ENCODE data around the gene COL3A1. TPM values are rescaled to one million over a fixed set of nuclear protein-coding genes. Genes with fewer than 3 reads are reported as not detected.

Gene COL3A1
- total and polyA plus RNA-seq, 9 of the 15 experiments (the other 6 are each of a cell fraction or from before 2014, with no cell fraction given): 0.01 to 0.71 (median 0.07) TPM; not detected in 2

DNA sequence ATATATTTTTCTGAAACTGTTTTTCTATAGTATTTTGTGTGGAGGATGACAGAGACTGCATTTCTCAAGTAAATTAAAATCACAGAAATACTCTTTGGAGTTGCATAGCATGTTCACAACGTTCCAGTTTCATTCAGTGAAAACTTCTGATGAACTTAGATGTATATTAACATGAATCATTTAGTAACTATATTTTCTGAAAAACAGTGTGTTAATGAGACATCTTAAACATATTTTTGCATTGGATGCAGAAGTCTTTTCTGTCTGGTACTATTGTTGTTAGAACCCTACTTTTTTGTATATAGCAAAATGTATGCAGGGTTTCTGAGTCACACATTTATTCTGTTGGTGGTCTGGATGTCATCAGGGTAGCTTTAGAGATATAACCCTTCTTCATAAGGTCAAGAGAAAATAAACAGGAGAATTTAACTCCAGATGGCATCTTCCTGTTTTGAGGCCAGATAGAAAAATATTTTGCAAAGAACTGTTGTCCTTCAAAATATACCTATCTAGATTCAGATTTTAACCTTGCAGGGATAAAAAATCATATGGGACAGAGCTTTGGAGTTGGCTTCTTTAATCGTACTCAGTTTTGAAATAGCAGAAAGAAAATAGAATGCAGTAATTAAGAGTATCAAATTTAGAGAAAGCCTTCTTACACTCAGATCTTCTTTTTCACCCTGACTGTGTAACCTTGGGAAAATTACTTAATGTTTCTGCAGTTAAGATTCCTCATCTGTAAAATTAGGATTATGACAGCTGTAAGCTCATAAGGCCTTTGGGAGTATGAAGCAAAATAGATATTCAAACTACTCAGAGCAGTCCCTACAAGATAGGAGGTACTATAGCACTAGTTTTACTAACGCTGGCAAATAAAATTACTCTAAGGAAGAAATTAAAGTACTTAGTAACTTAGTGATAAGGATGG lies 5.3 kb downstream of the COL3A1 start:
- no peak overlapping the region for H3K27ac ChIP-seq (ENCODE audit: extremely low read depth, low read depth, low read length)
- intact Hi-C loops (cut with micrococcal nuclease) (loop anchor here (10.0 kb wide), 1 partner anchor 455 kb away; no protein-coding TSS in a partner anchor), in situ Hi-C loops (cut with MboI) (no loop called here)
- DNase-seq (ENCODE audit: extremely low read depth in 1 of 4, low spot score in 3 of 4): no peak
- ChIA-PET POLR2A (no interaction called here), CTCF (ENCODE audit: low intra/inter-chr PET ratio) (interaction anchor here (0.6 kb wide), 1 partner anchor 21 kb away, joined by 6 read pairs; no protein-coding TSS in a partner anchor)
- no peak for FAIRE-seq
- no peaks in the 10 kb centered on the region for H3K27me3 ChIP-seq (ENCODE audit: control insufficient read depth in 2 of 2, insufficient read depth in 2 of 2, low read length in 2 of 2)
- ATAC-seq: no peak
- H3K9me1 ChIP-seq (ENCODE audit: control insufficient read depth, insufficient read depth, low read length): no peaks in the 10 kb centered on the region
- BruUV-seq (replicated peaks): no TSS peak
- no peak overlapping the region for H3K9ac ChIP-seq (ENCODE audit: insufficient read depth in 1 of 2, low read depth in 2 of 2, low read length in 2 of 2)
- no peaks in the 10 kb centered on the region for H3K4me1 ChIP-seq (replicated peaks in 1 of 2; ENCODE audit: control insufficient read depth in 2 of 2, insufficient read depth in 2 of 2, low read length in 2 of 2)
- H3K79me2 ChIP-seq (ENCODE audit: control insufficient read depth, insufficient read depth, low read length): no peaks in the 10 kb centered on the region
- no peaks in the 10 kb centered on the region for H3K36me3 ChIP-seq (ENCODE audit: control insufficient read depth, insufficient read depth, low read length)
- H2AFZ ChIP-seq (ENCODE audit: low read depth, low read length): no peak overlapping the region
- no peaks in the 10 kb centered on the region for H4K20me1 ChIP-seq (replicated peaks; ENCODE audit: control insufficient read depth, insufficient read depth, low read length)
- H3K9me3 ChIP-seq (replicated peaks; ENCODE audit: control insufficient read depth, insufficient read depth, low read depth, low read length): no peaks in the 10 kb centered on the region
- no peak overlapping the region for H3K4me3 ChIP-seq
- 0% methylated on average over 3 of the region's 3 CpGs for WGBS (ENCODE audit: insufficient coverage, low coverage, missing lambda C conversion rate)
- no peak overlapping the region for H3K4me2 ChIP-seq (ENCODE audit: insufficient read depth, low read length)
- TF ChIP-seq HDAC8 (tag; IDR thresholded peaks at IDR 0.05) (no peak), CBFB (CRISPR knock-in tag; IDR thresholded peaks at IDR 0.05) (no peak), RBM22 (IDR thresholded peaks at IDR 0.05; ENCODE audit: low read depth, low read length, poor library complexity, severe bottlenecking) (no peak), POLR2AphosphoS5 (IDR thresholded peaks at IDR 0.05; ENCODE audit: control insufficient read depth, insufficient read depth, low read depth, low read length) (no peak), TRIM28 (IDR thresholded peaks at IDR 0.05) (no peak), KLF1 (tag; IDR thresholded peaks at IDR 0.05) (no peak), KLF10 (CRISPR knock-in tag; IDR thresholded peaks at IDR 0.05) (no peak), GABPA (tag; conservative IDR thresholded peaks at IDR 0.05; ENCODE audit: low read depth) (no peak)
- TF ChIP-seq, protein P1, sequence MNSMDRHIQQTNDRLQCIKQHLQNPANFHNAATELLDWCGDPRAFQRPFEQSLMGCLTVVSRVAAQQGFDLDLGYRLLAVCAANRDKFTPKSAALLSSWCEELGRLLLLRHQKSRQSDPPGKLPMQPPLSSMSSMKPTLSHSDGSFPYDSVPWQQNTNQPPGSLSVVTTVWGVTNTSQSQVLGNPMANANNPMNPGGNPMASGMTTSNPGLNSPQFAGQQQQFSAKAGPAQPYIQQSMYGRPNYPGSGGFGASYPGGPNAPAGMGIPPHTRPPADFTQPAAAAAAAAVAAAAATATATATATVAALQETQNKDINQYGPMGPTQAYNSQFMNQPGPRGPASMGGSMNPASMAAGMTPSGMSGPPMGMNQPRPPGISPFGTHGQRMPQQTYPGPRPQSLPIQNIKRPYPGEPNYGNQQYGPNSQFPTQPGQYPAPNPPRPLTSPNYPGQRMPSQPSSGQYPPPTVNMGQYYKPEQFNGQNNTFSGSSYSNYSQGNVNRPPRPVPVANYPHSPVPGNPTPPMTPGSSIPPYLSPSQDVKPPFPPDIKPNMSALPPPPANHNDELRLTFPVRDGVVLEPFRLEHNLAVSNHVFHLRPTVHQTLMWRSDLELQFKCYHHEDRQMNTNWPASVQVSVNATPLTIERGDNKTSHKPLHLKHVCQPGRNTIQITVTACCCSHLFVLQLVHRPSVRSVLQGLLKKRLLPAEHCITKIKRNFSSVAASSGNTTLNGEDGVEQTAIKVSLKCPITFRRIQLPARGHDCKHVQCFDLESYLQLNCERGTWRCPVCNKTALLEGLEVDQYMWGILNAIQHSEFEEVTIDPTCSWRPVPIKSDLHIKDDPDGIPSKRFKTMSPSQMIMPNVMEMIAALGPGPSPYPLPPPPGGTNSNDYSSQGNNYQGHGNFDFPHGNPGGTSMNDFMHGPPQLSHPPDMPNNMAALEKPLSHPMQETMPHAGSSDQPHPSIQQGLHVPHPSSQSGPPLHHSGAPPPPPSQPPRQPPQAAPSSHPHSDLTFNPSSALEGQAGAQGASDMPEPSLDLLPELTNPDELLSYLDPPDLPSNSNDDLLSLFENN (IDR thresholded peaks at IDR 0.05; ENCODE audit: low read depth in 2 of 2, low read length in 2 of 2): no peak
- TF ChIP-seq, protein P2, sequence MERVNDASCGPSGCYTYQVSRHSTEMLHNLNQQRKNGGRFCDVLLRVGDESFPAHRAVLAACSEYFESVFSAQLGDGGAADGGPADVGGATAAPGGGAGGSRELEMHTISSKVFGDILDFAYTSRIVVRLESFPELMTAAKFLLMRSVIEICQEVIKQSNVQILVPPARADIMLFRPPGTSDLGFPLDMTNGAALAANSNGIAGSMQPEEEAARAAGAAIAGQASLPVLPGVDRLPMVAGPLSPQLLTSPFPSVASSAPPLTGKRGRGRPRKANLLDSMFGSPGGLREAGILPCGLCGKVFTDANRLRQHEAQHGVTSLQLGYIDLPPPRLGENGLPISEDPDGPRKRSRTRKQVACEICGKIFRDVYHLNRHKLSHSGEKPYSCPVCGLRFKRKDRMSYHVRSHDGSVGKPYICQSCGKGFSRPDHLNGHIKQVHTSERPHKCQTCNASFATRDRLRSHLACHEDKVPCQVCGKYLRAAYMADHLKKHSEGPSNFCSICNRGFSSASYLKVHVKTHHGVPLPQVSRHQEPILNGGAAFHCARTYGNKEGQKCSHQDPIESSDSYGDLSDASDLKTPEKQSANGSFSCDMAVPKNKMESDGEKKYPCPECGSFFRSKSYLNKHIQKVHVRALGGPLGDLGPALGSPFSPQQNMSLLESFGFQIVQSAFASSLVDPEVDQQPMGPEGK (CRISPR knock-in tag; IDR thresholded peaks at IDR 0.05; ENCODE audit: borderline replicate concordance): no peak
